Mucosa of descending colon (tissue), 3 donors: Measurements from ENCODE around the gene MRPS12. TPM values are rescaled to one million over a fixed set of nuclear protein-coding genes. Genes with fewer than 3 reads are reported as not detected.
"Not testable (repeated sequence)": the region's sequence is repeated elsewhere in the genome, so short reads cannot be mapped to it uniquely, and the experiment has no call there.

Source experiments
- ATAC-seq: fragments of 200-7000 bp; cut with Tn5 transposase; one replicate; pipeline ENCODE4 v1.9.1; 2020; ENCODE audit warnings: mild to moderate bottlenecking, moderate library complexity
- DNase-seq, 3 donors: peaks; one replicate each; pipeline ENCODE4 v3.0.0-alpha.2; 2020
- H3K36me3 ChIP-seq: fragments of 200-600 bp; one replicate; pipeline ENCODE4 v1.8.0; 2021; ENCODE audit warnings: low read depth, mild to moderate bottlenecking
- H3K4me1 ChIP-seq: fragments of 200-600 bp; one replicate; pipeline ENCODE4 v1.8.0; 2021; ENCODE audit warnings: low read depth, mild to moderate bottlenecking
- H3K4me3 ChIP-seq: fragments of 200-600 bp; one replicate; pipeline ENCODE4 v1.8.0; 2021; ENCODE audit warnings: mild to moderate bottlenecking
- H3K9me3 ChIP-seq: fragments of 200-600 bp; one replicate; pipeline ENCODE4 v1.8.0; 2021; ENCODE audit warnings: mild to moderate bottlenecking
- CTCF ChIP-seq: fragments of 200-600 bp; IDR thresholded peaks from one replicate; pipeline ENCODE4 v1.8.0; 2022; ENCODE audit warnings: antibody characterized with exemption, mild to moderate bottlenecking
- intact Hi-C, 2 donors: fragments of 100-400 bp; cut with DNase I in 1 of 2; cut with micrococcal nuclease in 1 of 2; formaldehyde crosslinking; loops; one replicate each; pipeline versions ENCODE4 v1.11.0 to v1.11.1; 2022; cut with DNase I, micrococcal nuclease
- total RNA-seq, 3 donors: library from RNA; stranded (reverse); fragmentation: NEBNext Ultra II Directional in 2 of 3; extraction: Animal tissue kit (Norgen Biotek cat#: 25700) in 2 of 3; gene quantifications; one replicate each; pipeline versions ENCODE4 v1.2.1 to v1.2.4, GENCODE V29; 2021 to 2023
- donor health status: DM: no; HTN: no; CAD: no; lungs with moderate emphysema.
- donor health status: DM: no; HTN: no; CAD: no.
- donor health status: DM: no; HTN: yes; CAD: no.

The MRPS12 gene
- total RNA-seq, 3 donors from 2014 or later = 28.0 to 43.3 (median 41.2) TPM

DNA sequence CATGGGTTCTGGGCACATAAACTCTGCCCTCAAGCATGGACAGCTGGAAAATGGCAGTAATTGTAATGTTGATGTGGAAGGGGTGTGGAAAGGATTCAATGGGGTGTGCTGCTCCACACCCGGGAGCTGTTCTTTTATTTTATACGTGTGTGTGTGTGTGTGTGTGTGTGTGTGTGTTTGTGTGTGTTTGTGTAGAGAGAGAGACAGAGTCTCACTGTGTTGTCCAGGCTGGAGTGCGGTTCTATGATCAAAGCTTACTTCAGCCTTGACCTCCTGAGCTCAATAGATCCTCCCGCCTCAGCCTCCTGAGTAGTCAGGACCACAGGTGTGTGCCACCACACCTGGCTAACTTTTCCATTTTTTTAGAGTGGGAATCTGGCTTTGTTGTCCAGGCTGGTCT, 2.8 kb downstream of the MRPS12 start:
- no peak for TF ChIP-seq CTCF
- Histone ChIP-seq H3K9me3 (peaks cover 10% of the 10 kb centered on the region), H3K36me3 (peaks cover 9% of the 10 kb centered on the region), H3K4me1 (peaks cover 15% of the 10 kb centered on the region), H3K4me3 (no peak overlapping the region)
- intact Hi-C loops = no loop called here
- DNase-seq (no peak), ATAC-seq (no peak)

DNA sequence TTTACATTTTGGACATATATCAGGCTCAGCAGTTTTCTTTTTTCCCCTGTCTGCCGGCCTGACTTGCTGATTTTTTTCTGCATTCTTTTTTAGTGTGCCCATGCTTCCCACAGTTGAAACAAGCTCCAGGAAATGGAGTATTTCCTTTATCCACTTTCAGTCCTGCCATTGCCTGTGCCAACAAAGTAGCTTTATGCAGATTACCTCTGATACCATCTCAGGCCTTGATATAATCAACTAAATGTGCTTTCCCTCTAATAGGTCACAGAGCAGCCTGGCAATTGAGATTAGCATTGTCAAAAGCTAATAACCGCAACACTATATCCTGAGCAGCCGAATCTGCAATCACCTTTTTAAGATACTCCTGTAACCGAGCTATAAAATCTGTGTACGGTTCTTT, 9.2 kb downstream of the MRPS12 start:
- DNase-seq = no peak
- TF ChIP-seq CTCF = no peak
- no peak overlapping the region for H3K4me3 ChIP-seq
- no peak for ATAC-seq
- no peaks in the 10 kb centered on the region for H3K36me3 ChIP-seq
- H3K4me1 ChIP-seq = no peaks in the 10 kb centered on the region
- intact Hi-C loops = no loop called here
- peaks cover 7% of the 10 kb centered on the region for H3K9me3 ChIP-seq

DNA sequence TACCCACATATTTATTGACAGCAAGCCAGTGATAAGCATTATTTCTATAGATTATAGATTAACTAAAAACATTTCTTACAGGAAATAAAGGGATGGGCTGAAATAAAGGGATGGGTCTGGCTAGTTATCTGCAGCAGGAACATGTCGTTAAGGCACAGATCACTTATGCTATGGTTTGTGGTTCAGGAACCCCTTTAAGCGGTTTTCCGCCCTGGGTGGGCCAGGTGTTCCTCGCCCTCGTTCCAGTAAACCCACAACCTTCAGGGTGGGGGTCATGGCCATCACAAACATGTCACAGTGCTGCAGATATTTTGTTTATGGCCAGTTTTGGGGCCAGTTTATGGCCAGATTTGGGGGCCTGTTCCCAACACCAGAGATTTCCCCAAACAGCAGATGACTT, 10.7 kb downstream of the MRPS12 start:
- H3K36me3 ChIP-seq, DNase-seq, H3K4me3 ChIP-seq, H3K4me1 ChIP-seq, H3K9me3 ChIP-seq, intact Hi-C loops, ATAC-seq: not testable (repeated sequence)

DNA sequence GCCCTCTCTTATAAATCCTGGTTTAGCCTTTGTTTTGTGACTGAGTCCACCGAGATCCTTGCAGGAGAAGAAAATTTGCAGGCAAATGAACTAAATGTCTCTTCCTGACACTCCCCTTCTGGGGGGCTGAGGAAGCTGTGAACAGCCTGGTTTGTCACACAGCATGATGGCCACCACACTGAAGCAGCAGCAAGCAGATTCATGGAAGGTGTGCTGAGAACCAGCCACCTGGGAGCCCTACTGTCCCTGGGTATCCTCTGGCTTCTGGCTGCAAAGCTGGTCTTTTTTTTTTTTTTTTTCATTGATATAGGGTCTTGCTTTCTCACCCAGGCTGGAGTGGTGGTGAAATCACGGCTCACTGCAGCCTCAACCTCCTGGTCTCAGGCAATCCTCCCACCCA, 11.2 kb downstream of the MRPS12 start:
- no peak for TF ChIP-seq CTCF
- intact Hi-C loops = no loop called here
- Histone ChIP-seq H3K36me3 (no peaks in the 10 kb centered on the region), H3K4me1 (no peaks in the 10 kb centered on the region), H3K4me3 (no peak overlapping the region), H3K9me3 (no peaks in the 10 kb centered on the region)
- DNase-seq = no peak
- no peak for ATAC-seq

GRCh38 chr19:38942471-38943181, 11.9 kb downstream of the MRPS12 start:
- H3K4me3 ChIP-seq = no peak overlapping the region
- H3K4me1 ChIP-seq = no peaks in the 10 kb centered on the region
- DNase-seq (no peak), ATAC-seq (no peak)
- H3K36me3 ChIP-seq = no peaks in the 10 kb centered on the region
- intact Hi-C loops = no loop called here
- no peak for TF ChIP-seq CTCF
- no peaks in the 10 kb centered on the region for H3K9me3 ChIP-seq

GRCh38 chr19:38944981-38945506, 14.3 kb downstream of the MRPS12 start:
- intact Hi-C loops = no loop called here
- DNase-seq (no peak), ATAC-seq (no peak)
- no peak overlapping the region for H3K4me3 ChIP-seq
- no peaks in the 10 kb centered on the region for H3K36me3 ChIP-seq
- peaks cover 3% of the 10 kb centered on the region for H3K4me1 ChIP-seq
- no peak for TF ChIP-seq CTCF
- no peaks in the 10 kb centered on the region for H3K9me3 ChIP-seq
